Cerebellar cortex (tissue), 1 donor: Measurements from ENCODE around the gene FMNL2.

Experiments
- DNase-seq: peaks from one replicate; pipeline ENCODE4 v3.0.0-alpha.2; 2015; ENCODE audit warnings: low spot score

The FMNL2 gene

DNA sequence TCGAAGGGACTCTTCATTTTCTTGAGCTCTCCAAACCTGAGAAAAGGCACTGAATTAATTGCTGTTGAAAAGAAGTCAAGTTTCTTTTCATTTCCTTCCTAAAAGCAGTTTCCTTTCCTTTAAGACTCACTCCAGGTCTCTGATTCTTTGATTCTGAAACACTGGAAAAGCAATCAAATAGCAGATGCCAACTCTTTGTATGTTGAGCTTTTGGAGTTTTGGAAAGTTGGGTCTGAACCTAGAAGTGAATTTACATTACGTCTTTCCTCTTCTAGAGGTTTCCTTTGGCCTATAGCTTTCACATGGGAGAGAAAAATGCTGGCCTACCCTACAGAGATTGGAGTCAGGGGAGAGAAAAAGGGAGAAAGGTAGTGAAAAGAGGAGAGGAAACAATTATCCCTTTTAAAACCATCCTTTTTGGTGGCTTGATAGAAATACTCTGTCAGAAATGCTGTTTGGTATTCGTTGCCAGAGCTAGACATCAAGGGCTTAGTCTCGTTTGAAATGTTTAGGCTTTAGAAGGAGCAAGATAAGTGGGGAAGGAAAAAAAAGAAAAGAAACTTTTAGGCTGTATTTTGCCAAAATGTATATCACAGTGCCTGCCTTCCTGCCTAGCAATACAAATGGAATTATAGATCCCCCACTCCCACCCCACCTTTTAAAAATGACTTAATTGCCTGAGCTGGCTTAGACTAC is 194.6 kb downstream of the FMNL2 start:
- no peak for DNase-seq

DNA sequence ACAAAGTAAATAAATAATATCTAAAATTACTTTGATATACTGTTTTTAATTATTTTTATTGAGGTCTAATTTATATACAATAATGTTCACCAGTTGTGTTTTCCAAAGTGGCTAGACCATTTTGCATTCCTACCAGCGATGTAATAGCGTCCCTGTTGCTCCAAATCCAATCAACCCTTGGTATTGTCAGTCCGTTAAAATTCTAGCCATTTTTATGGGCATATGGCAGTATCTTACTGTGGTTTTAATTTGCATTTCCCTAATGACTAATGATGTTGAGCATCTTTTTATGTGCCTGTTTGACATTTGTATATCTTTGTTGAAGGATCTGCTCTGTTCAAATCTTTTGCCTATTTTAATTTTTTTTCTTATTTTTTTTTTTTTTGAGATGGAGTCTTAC is 197.3 kb downstream of the FMNL2 start:
- no peak for DNase-seq

GRCh38 chr2:152534460-152535135 is 199.6 kb downstream of the FMNL2 start:
- no peak for DNase-seq

DNA sequence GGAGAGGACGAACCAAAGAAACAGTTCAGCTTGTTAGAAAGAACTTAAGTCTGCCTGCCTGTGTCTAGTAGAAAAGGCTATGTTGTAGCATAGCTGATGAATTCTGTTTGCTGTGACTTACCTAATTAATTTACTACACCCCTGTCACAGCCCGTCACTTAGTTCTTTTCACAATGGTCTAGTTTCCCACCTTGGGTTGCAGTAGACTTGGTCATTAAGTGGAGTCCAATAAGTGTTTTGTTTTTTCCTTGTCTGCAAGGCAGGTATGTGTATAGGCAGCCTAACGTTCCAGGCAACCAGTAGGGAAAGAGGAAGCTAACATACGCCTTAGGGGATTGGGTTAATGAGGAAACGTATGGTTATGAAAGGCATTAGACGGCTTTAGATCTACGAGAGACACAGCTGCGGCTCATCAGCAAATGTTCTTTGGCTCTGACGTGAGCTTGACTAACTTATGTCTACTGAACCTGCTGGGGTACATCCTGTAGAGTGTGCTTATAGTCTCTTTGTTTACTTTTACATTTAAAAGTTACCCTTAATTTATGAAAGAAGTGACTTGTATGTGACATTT is 202.2 kb downstream of the FMNL2 start:
- no peak for DNase-seq

DNA sequence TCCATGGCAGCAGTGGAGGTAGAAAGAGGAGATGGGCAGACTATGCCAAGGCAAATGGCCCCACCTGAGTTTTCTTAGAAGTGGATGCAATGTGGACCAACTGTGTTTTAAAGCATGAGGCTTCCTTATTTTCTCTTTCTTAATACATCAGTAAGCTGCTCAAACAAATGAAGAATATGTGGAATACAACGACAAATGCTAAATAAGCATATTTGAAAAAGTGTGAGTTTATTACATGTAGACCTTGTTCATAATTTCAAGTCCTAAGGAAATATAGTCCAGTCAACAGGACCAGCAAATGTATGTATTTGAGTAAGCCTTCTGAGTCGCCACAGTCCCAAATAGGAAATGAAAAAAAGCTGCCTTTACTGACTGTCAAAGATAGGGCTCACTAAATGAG is 204.4 kb downstream of the FMNL2 start:
- DNase-seq = no peak

DNA sequence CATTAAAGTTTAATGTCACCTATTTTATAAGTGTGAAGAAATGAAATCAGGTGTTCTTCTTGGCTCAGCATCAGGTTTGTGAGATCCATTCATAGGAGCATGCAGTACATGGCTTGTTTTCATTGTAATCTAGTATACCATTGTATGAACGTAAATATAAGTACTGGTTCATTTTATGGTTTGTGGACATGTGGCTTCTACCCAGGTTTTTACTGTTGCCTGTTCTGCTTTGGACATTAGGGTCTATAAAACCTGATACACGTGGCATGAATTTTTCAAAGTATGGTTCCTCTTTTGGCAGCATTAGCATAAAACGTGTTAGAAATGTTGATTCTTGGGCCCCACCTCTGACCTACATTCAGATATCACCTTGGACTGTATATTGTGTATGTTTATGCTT is 206.7 kb downstream of the FMNL2 start:
- no peak for DNase-seq

DNA sequence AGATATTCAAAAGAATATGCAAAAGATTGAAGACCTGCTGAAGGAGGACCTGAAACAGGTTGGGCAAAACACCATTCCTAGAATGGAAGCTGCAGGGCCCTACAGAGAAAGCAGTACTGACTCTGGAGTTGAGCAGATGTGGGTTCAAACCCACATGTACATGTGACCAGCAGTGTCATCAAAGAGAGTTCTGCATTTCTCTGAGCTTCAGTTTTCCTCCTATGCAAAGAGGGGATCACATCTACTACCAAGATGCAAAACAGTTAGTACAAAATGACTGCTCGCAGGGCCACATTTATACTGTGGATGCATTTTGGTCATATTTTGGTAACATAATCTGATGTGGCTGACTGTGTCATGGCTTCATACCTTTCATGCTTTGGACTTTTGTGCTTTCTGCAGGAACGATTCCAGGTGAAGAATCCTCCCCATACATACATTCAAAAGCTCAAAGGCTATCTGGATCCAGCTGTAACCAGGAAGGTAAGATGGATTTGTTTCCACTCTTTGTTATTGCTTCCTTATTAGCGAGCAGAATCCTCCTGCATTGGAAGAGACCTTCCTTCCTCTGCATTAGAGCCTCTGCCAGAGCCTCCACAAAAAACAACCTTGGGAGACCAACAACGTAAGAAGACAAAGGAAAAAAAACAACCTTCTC is 207.5 kb downstream of the FMNL2 start:
- no peak for DNase-seq

- DNase-seq = no peak
These were observed 208.1 kb downstream of the FMNL2 start for GRCh38 chr2:152542995-152543481.

DNA sequence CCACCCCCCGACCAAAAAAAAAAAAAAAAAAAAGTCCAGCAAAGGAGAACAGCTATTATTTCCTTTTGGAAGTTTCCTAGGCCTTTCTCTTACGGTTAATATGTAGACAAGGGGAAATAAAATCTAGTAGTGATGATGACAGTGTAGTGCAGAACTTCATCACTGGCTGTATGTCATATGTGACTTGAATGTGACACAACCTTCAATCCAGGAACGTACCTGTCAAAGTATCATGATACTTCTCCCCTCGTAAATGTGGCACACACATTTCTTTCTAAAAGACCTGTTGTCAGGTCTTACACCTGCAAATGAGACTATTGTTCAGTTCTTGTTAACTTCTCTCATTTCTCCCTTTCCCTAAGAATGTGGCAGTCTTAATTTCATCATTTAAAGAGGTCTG is 208.7 kb downstream of the FMNL2 start:
- no peak for DNase-seq

- no peak for DNase-seq
These were observed 209.7 kb downstream of the FMNL2 start for GRCh38 chr2:152544638-152545037.

GRCh38 chr2:152546230-152546837 is 211.4 kb downstream of the FMNL2 start:
- DNase-seq = no peak

GRCh38 chr2:152548111-152548875 is 213.3 kb downstream of the FMNL2 start:
- no peak for DNase-seq

DNA sequence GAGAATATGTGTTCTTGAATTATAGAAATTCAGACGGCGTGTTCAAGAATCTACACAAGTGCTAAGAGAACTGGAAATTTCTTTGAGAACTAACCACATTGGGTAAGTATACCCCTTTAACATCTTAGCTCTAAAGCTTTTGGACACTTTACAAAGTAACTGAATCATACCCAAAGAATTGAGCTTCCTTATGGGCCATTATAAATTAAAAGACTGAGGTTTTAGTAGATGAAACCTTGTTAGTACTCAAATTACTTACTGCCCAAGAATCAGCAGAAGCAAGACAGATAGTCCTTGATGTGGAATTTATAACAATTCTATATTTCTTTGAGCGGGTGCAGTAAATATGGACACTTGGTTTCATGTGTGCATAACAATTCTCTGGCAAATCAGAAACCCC is 214.0 kb downstream of the FMNL2 start:
- DNase-seq = no peak

DNA sequence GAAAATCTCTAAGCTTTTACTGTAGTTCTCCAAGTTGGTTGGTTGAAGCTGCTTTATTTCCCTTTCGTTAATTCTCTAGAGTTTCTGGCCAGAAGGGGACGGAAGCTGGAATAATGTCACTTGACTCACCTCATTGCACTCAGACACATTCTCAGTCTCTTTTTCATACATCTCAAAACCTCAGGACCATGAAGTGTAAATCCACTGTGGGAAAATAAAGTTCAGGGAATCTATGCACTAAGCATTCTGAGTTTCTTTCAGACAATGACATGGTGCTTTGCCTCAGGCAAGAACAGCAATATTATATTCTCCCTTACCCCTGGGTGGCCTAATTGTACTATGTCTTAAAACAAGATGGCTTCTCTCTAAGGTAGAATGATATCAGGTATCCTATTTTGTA is 214.4 kb downstream of the FMNL2 start:
- no peak for DNase-seq

DNA sequence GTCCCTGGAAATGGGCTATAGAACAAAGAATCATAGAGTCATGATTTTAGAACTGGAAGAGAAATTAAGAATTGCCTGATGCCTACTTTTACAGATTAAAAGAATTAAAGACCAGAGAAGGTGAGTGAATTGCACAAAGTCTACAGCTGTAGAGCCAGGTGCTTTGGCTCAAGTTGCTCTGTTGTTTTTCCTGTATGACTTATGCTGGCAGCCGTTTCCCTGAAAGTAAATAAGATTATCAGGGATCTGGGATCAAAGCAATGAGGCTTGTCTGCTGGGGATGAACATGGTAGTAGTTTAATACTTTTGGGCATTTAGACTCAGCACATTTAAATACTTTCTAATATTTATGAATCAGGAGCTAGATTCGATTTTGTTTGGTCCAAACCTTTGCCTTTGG is 215.4 kb downstream of the FMNL2 start:
- DNase-seq = no peak

GRCh38 chr2:152552888-152553287 is 217.9 kb downstream of the FMNL2 start:
- no peak for DNase-seq

- no peak for DNase-seq
These were observed 218.5 kb downstream of the FMNL2 start for GRCh38 chr2:152553518-152553917.

- no peak for DNase-seq
These were observed 220.1 kb downstream of the FMNL2 start for GRCh38 chr2:152555048-152555447.

GRCh38 chr2:152556506-152556905 is 221.5 kb downstream of the FMNL2 start:
- no peak for DNase-seq

DNA sequence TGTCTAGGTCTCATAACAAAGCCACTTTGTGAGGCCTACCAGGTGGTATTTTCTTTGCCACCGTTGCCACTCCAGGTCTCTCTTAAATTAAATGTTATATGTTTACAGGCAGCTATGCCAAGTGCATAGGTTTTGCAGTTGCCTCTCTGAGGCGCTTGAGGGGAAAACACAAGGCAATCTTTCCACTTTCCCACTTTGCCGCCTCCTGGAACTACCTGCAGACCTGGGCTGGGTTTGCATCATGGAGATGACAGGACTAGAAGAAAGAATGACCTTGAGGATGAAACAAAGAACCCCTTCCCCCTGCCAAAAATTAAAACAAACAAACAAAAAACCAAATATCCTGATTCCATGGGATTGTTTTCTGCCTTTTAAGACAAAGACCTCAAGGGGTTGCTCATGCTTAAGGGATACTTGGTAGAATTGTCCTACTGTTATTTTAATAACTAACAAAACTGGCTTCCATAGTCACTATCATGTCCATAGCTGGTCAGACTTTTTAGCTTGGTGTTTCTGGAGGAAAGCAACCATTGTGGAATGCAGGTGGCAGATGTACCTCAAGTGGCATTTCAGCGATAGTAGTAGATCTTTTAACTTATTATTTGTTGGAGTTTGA is 222.4 kb downstream of the FMNL2 start:
- no peak for DNase-seq
